ENCODE data around the gene KRT32.

KRT32 gene

DNA sequence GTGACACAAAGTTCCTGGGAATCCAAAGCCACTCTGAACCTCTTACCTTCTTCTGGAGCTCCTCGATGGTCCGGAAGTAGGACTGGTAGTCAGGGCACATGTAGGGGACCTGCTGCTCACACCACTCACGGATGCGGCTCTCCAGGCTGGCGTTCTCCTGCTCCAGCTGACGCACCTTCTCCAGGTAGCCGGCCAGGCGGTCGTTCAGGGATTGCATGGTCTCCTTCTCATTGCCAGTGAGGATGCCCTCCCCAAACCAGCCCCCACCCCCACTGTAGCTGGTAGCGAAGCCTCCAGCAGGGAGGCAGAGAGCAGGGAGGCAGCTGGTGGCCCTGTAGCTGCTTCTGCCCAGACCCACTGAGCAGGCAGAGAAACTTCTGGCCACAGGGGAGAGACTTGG, 13.4 kb upstream of the KRT32 start:
- Histone ChIP-seq H3K27ac (ENCODE audit: low read depth, low read length) (no peak overlapping the region), H3K4me3 (ENCODE audit: low read depth, low read length) (no peak overlapping the region), H3K27me3 (ENCODE audit: control insufficient read depth, insufficient read depth, low read length) (no peaks in the 10 kb centered on the region), H3K36me3 (ENCODE audit: control insufficient read depth, insufficient read depth, low read length) (no peaks in the 10 kb centered on the region), H3K9ac (ENCODE audit: low read depth, low read length) (no peak overlapping the region), H3K4me1 (ENCODE audit: control insufficient read depth, insufficient read depth, low read length) (no peaks in the 10 kb centered on the region), H3K9me3 (ENCODE audit: control insufficient read depth, insufficient read depth, low read length) (no peaks in the 10 kb centered on the region)

DNA sequence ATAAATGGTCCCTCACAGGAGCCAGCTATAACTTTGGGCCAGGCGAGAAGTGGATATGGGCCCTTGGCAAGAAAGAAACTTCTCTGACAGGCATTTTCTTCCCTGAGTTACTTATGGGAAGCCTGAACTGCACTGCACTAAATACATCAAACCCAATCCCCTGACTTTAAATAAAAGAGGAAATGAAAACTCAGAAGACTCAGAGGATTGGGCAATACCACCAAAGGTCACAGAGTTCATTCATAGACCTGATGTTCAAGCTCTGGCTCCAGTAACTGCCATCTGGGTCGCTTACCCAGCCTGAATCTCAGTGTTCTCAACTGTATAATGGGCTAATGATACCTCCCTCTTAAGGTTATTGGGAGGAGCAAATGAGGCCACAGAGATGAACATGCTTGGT, 12.9 kb upstream of the KRT32 start:
- H3K9me3 ChIP-seq (ENCODE audit: control insufficient read depth, insufficient read depth, low read length) = no peaks in the 10 kb centered on the region
- H3K27ac ChIP-seq (ENCODE audit: low read depth, low read length) = no peak overlapping the region
- H3K4me1 ChIP-seq (ENCODE audit: control insufficient read depth, insufficient read depth, low read length) = no peaks in the 10 kb centered on the region
- no peak overlapping the region for H3K9ac ChIP-seq (ENCODE audit: low read depth, low read length)
- H3K36me3 ChIP-seq (ENCODE audit: control insufficient read depth, insufficient read depth, low read length) = no peaks in the 10 kb centered on the region
- no peaks in the 10 kb centered on the region for H3K27me3 ChIP-seq (ENCODE audit: control insufficient read depth, insufficient read depth, low read length)
- no peak overlapping the region for H3K4me3 ChIP-seq (ENCODE audit: low read depth, low read length)

DNA sequence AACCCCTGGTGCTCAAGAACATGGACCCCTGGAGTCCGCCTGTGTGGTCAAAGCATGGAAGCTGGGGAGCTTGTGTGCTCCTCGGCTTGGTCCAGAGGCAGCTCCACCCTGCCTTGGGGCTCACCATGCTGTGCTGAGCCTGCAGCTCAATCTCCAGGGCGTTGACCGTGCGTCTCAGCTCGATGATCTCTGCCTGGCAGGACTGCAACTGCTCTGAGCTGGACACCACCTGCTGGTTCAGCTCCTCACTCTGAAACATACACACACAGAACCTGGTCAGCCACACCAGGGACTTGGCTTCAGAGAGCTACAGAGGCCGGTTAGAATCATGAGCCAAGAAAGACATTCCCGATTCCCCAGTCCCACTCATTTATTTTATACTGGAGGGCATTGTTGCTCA, 11.1 kb upstream of the KRT32 start:
- H3K4me1 ChIP-seq (ENCODE audit: control insufficient read depth, insufficient read depth, low read length) = no peaks in the 10 kb centered on the region
- H3K9ac ChIP-seq (ENCODE audit: low read depth, low read length) = no peak overlapping the region
- no peaks in the 10 kb centered on the region for H3K27me3 ChIP-seq (ENCODE audit: control insufficient read depth, insufficient read depth, low read length)
- H3K27ac ChIP-seq (ENCODE audit: low read depth, low read length) = no peak overlapping the region
- H3K4me3 ChIP-seq (ENCODE audit: low read depth, low read length) = no peak overlapping the region
- H3K36me3 ChIP-seq (ENCODE audit: control insufficient read depth, insufficient read depth, low read length) = no peaks in the 10 kb centered on the region
- H3K9me3 ChIP-seq (ENCODE audit: control insufficient read depth, insufficient read depth, low read length) = no peaks in the 10 kb centered on the region

DNA sequence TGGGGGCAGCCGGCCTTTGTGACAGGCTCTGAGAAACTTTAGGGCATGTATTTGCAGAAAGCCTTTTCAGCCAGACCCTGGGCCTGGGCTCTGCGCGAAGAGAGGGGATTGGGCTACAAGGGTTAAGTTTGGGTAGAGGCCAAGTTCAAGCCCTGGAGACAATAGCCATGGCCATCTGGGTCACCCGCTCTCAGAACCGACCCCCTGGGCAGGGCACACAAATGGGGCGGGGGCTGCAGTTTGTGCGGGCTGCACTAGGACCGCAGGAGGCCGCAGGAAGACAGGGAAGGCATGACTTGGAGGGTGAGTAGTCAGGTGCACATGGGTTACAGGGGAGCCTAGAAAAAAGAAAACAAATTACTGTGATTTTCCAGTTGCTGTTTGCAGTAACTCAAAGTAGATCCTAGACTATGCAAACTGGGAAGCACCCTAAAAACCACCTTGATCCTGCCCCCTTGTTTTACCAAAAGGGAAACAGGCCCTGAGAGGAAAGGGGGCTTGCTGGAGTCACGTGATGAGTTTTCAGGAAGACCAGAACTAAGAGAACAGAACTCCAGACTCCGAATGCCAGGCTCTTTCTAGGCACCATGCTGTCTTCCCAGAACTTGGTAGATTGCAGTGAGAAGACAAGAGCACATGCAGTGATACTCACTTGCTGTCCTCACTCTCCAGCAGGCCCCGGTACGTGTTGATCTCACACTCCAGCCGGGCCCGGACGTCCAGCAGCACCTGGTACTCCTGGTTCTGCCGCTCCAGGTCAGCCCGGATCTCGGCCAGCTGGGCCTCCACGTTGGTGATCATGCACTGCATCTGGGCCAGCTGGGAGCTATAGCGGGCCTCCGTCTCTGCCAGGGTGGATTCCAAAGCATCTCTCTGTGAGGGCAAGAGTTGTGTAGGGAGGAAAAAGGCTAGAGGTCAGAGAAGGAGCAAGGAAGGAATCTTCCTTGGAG, 10.0 kb upstream of the KRT32 start:
- H3K9ac ChIP-seq (ENCODE audit: low read depth, low read length) = no peak overlapping the region
- H3K36me3 ChIP-seq (ENCODE audit: control insufficient read depth, insufficient read depth, low read length) = no peaks in the 10 kb centered on the region
- H3K9me3 ChIP-seq (ENCODE audit: control insufficient read depth, insufficient read depth, low read length) = 0 out of 2 replicates have a peak, but pooled peaks cover under 1% of the 10 kb centered on the region
- no peaks in the 10 kb centered on the region for H3K27me3 ChIP-seq (ENCODE audit: control insufficient read depth, insufficient read depth, low read length)
- H3K4me3 ChIP-seq (ENCODE audit: low read depth, low read length) = no peak overlapping the region
- H3K27ac ChIP-seq (ENCODE audit: low read depth, low read length) = no peak overlapping the region
- H3K4me1 ChIP-seq (ENCODE audit: control insufficient read depth, insufficient read depth, low read length) = no peaks in the 10 kb centered on the region

DNA sequence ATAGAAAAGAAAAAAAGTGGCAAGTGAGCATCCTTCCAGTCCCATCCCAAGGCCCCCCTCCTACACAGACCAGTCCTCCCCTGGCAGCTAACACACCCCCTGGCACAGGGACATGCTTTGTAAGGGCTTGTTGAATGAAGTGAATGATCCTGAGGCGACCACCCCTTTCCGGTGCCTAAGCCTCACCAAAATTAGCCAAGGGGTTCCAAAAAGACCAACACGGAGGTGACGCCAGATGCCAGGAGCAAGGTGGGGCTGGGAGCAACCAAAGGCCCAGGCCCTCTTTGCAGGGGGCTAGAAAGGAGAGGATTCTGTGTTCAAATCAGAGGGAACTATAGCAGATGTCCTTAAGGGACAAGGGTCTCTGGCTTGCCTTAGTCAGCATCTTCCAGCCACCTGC, 8.2 kb upstream of the KRT32 start:
- Histone ChIP-seq H3K9me3 (ENCODE audit: control insufficient read depth, insufficient read depth, low read length) (peaks cover 5% of the 10 kb centered on the region; the same call in 1 of the 2 replicates), H3K36me3 (ENCODE audit: control insufficient read depth, insufficient read depth, low read length) (no peaks in the 10 kb centered on the region), H3K27me3 (ENCODE audit: control insufficient read depth, insufficient read depth, low read length) (no peaks in the 10 kb centered on the region), H3K4me3 (ENCODE audit: low read depth, low read length) (no peak overlapping the region), H3K9ac (ENCODE audit: low read depth, low read length) (no peak overlapping the region), H3K27ac (ENCODE audit: low read depth, low read length) (no peak overlapping the region), H3K4me1 (ENCODE audit: control insufficient read depth, insufficient read depth, low read length) (no peaks in the 10 kb centered on the region)

DNA sequence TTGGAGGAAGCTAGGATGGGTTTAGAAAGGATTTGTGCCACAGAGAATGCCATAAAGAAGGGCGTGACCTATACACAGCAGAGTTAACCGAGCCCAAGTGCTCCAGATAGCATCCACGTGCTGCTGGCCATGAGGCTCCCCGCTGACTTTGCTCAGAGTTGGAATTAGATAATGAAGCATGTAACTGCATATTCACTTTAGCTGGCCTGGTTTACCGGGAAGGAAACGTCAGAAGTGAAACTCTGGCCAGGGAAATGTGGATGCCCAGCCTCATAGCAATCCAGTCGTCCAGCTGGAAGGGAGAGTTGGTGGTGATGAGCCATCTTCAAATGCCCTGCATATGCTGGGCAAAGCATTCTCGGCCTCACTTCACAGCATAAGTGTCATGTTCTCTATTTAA, 7.7 kb upstream of the KRT32 start:
- H3K36me3 ChIP-seq (ENCODE audit: control insufficient read depth, insufficient read depth, low read length) = no peaks in the 10 kb centered on the region

DNA sequence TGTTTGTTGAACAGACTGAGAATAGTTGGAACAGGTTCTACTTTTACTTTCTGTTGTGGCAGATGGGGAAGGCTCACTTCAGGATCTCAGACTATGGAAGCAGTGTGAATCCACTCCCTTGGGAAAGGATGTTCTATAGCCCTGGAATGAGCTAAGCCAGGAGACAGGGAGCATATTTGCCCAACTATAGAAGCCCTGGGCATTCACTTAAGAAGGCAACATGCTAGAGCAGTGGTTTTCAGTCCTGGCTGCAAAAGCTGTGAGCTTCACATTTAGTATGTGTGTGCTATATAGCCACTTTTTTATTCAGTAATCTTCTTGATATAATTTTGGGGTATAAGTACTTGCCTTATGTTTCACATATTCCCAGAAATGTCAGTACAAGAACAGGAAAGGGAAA, 1.2 kb upstream of the KRT32 start:
- Histone ChIP-seq H3K9ac (ENCODE audit: low read depth, low read length) (no peak overlapping the region), H3K4me3 (ENCODE audit: low read depth, low read length) (no peak overlapping the region), H3K27ac (ENCODE audit: low read depth, low read length) (no peak overlapping the region), H3K36me3 (ENCODE audit: control insufficient read depth, insufficient read depth, low read length) (no peaks in the 10 kb centered on the region), H3K4me1 (ENCODE audit: control insufficient read depth, insufficient read depth, low read length) (no peaks in the 10 kb centered on the region), H3K27me3 (ENCODE audit: control insufficient read depth, insufficient read depth, low read length) (no peaks in the 10 kb centered on the region), H3K9me3 (ENCODE audit: control insufficient read depth, insufficient read depth, low read length) (peaks cover 5% of the 10 kb centered on the region; the same call in 1 of the 2 replicates)

More for the DNA sequence above, 7.7 kb upstream of the KRT32 start:
- H3K4me3 ChIP-seq (ENCODE audit: low read depth, low read length) = no peak overlapping the region
- H3K9me3 ChIP-seq (ENCODE audit: control insufficient read depth, insufficient read depth, low read length) = peaks cover 5% of the 10 kb centered on the region; the same call in 1 of the 2 replicates
- H3K27me3 ChIP-seq (ENCODE audit: control insufficient read depth, insufficient read depth, low read length) = no peaks in the 10 kb centered on the region
- no peak overlapping the region for H3K9ac ChIP-seq (ENCODE audit: low read depth, low read length)
- no peak overlapping the region for H3K27ac ChIP-seq (ENCODE audit: low read depth, low read length)
- no peaks in the 10 kb centered on the region for H3K4me1 ChIP-seq (ENCODE audit: control insufficient read depth, insufficient read depth, low read length)

DNA sequence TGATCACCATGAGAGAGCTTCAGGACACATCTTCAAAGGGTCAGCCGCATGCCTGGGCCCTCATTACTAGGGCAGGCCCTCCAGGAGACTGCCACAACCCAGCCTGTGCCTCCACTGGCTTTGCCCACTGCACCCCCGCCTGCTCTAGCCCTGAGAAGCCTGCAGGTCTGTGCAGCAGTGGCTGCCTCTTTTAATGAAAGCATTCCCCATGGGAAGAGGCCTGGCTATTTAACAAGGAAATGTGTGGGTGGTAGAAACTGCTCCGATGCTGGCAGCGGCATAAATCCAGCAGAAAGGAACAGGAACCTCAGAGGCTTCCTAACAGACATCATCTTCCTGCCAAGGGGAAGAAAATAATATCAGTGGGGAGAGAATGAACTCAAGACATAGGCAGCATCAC, 375 bp upstream of the KRT32 start:
- H3K27ac ChIP-seq (ENCODE audit: low read depth, low read length) = no peak overlapping the region
- no peak overlapping the region for H3K4me3 ChIP-seq (ENCODE audit: low read depth, low read length)
- H3K27me3 ChIP-seq (ENCODE audit: control insufficient read depth, insufficient read depth, low read length) = no peaks in the 10 kb centered on the region
- no peak overlapping the region for H3K9ac ChIP-seq (ENCODE audit: low read depth, low read length)
- H3K9me3 ChIP-seq (ENCODE audit: control insufficient read depth, insufficient read depth, low read length) = peaks cover 5% of the 10 kb centered on the region; the same call in 1 of the 2 replicates
- H3K4me1 ChIP-seq (ENCODE audit: control insufficient read depth, insufficient read depth, low read length) = no peaks in the 10 kb centered on the region
- H3K36me3 ChIP-seq (ENCODE audit: control insufficient read depth, insufficient read depth, low read length) = no peaks in the 10 kb centered on the region

DNA sequence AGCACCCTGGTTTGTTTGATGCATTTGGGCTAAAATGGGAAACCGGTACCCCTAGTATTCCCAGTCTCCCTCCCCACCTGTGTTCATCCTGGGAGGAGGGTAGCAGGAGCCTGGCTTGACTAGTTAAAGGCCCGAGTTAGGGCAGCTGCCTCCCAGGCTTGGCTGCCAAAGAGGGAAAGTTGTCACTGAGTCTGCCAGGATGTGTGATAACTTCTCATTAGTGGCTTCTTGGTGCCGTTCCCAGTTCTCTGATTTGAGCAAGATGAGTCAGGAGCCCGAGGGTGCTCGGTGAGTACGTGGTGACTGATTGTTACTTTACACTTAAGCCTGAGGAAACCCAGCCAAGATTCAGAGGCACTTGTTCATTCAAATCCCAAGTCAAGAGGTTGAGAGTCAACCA, 2.5 kb downstream of the KRT32 start:
- Histone ChIP-seq H3K9ac (ENCODE audit: low read depth, low read length) (no peak overlapping the region), H3K27me3 (ENCODE audit: control insufficient read depth, insufficient read depth, low read length) (no peaks in the 10 kb centered on the region), H3K9me3 (ENCODE audit: control insufficient read depth, insufficient read depth, low read length) (no peaks in the 10 kb centered on the region), H3K27ac (ENCODE audit: low read depth, low read length) (no peak overlapping the region), H3K36me3 (ENCODE audit: control insufficient read depth, insufficient read depth, low read length) (no peaks in the 10 kb centered on the region), H3K4me3 (ENCODE audit: low read depth, low read length) (no peak overlapping the region), H3K4me1 (ENCODE audit: control insufficient read depth, insufficient read depth, low read length) (no peaks in the 10 kb centered on the region)

DNA sequence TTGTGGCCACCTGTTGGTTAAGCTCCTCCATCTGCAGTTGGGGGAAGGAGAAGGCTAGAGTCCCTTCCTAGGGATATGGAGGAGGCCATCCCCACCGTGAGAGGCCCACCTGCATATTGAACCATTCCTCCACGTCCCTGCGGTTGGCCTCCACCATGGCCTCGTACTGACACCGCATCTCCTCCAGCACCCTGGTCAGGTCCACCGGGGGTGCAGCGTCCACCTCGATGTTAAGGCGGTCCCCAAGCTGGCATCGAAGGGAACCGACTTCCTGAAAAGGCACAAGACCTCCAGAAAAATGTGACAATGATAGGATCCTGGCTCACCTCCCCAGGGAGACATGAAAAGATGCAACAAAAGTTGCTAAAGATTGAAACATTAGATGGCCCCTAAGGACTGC, 3.0 kb downstream of the KRT32 start:
- no peaks in the 10 kb centered on the region for H3K27me3 ChIP-seq (ENCODE audit: control insufficient read depth, insufficient read depth, low read length)
- H3K9ac ChIP-seq (ENCODE audit: low read depth, low read length) = no peak overlapping the region
- H3K27ac ChIP-seq (ENCODE audit: low read depth, low read length) = no peak overlapping the region

DNA sequence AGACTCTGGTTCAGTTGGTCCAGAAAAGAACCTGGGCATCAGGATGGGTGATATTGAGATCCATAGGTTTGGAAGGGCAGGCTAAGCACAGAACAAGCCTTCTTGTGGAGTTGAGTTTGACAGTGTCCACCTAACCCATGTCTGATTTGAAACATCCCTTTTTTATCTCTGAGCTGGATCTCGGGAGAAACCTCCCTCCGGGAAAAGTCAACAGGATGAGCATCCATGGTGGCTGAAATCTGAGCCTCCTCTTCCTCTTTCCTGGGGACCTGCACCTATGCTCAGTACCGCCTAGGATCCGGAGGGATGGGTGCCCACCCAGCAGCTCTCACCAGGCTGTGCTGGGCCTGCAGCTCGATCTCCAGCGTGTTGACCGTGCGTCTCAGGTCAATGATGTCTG, 3.4 kb downstream of the KRT32 start:
- Histone ChIP-seq H3K4me1 (ENCODE audit: control insufficient read depth, insufficient read depth, low read length) (no peaks in the 10 kb centered on the region), H3K9ac (ENCODE audit: low read depth, low read length) (no peak overlapping the region), H3K27me3 (ENCODE audit: control insufficient read depth, insufficient read depth, low read length) (no peaks in the 10 kb centered on the region), H3K9me3 (ENCODE audit: control insufficient read depth, insufficient read depth, low read length) (no peaks in the 10 kb centered on the region), H3K27ac (ENCODE audit: low read depth, low read length) (no peak overlapping the region), H3K36me3 (ENCODE audit: control insufficient read depth, insufficient read depth, low read length) (no peaks in the 10 kb centered on the region), H3K4me3 (ENCODE audit: low read depth, low read length) (no peak overlapping the region)

More for the DNA sequence above, 3.0 kb downstream of the KRT32 start:
- no peaks in the 10 kb centered on the region for H3K36me3 ChIP-seq (ENCODE audit: control insufficient read depth, insufficient read depth, low read length)
- no peaks in the 10 kb centered on the region for H3K9me3 ChIP-seq (ENCODE audit: control insufficient read depth, insufficient read depth, low read length)
- no peak overlapping the region for H3K4me3 ChIP-seq (ENCODE audit: low read depth, low read length)
- no peaks in the 10 kb centered on the region for H3K4me1 ChIP-seq (ENCODE audit: control insufficient read depth, insufficient read depth, low read length)
